ENCODE data around the gene NUDT6.

- TF ChIP-seq RARB (CRISPR knock-in tag; IDR thresholded peaks at IDR 0.05) (no peak), PPARA (CRISPR knock-in tag; IDR thresholded peaks at IDR 0.05; ENCODE audit: borderline replicate concordance) (no peak), ARNTL (CRISPR knock-in tag; IDR thresholded peaks at IDR 0.05; ENCODE audit: borderline replicate concordance, low read depth) (no peak), PATZ1 (CRISPR knock-in tag; IDR thresholded peaks at IDR 0.05; ENCODE audit: borderline replicate concordance) (no peak), OSR1 (CRISPR knock-in tag; IDR thresholded peaks at IDR 0.05) (no peak), ZFP30 (CRISPR knock-in tag; IDR thresholded peaks at IDR 0.05) (no peak), CREB5 (CRISPR knock-in tag; IDR thresholded peaks at IDR 0.05; ENCODE audit: low read depth) (no peak), ZNF8 (CRISPR knock-in tag; IDR thresholded peaks at IDR 0.05) (no peak)
Observed at GRCh38 chr4:122889726-122890125, 32.7 kb downstream of the NUDT6 start.

Measured in SK-N-SH treated with all-trans-retinoic acid at 6 μM for 48 hours (cell line).